IMR-90 (cell line): ENCODE results near the gene FAT2. TPM values are rescaled to one million over a fixed set of nuclear protein-coding genes. Genes with fewer than 3 reads are reported as not detected.

Source experiments
- ATAC-seq: fragments of 200-7000 bp; cut with Tn5 transposase; 2 replicates; pipeline ENCODE4 v1.9.1; 2020; ENCODE audit warnings: low read depth, mild to moderate bottlenecking, moderate library complexity
- BruUV-seq: library from RNA; stranded (reverse); fragments of 400-500 nt; replicated peaks from 2 replicates; lab custom pipeline; 2021; lab: Mats Ljungman, UMichigan
- CTCF ChIA-PET: fragments of 300-600 bp; formaldehyde crosslinking; extraction: SDS; loops from one replicate; lab custom pipeline; 2021; ENCODE audit warnings: antibody characterized with exemption; lab: Yijun Ruan, JAX
- POLR2A ChIA-PET: fragments of 300-600 bp; sonication (Branson Sonifier 250); formaldehyde crosslinking; loops from one replicate; lab custom pipeline; 2022; ENCODE audit warnings: antibody characterized with exemption; ENCODE audit not compliant: unreplicated experiment; lab: Charles Lee
- DNase-seq: peaks from one replicate; pipeline ENCODE4 v3.0.0; 2013
- H2AFZ ChIP-seq: replicated peaks from 2 replicates; pipeline ENCODE3; 2013; ENCODE audit warnings: low read length, mild to moderate bottlenecking; ENCODE audit not compliant: poor library complexity
- H2AK5ac ChIP-seq: 2 replicates; pipeline ENCODE4 v1.6.1; 2013; ENCODE audit warnings: low read depth, low read length, inconsistent platforms
- H2AK9ac ChIP-seq: replicated peaks from 2 replicates; pipeline ENCODE3; 2013; ENCODE audit warnings: mild to moderate bottlenecking, low read depth, low read length, moderate library complexity; ENCODE audit not compliant: poor library complexity
- H2BK120ac ChIP-seq: 2 replicates; pipeline ENCODE4 v1.6.1; 2013; ENCODE audit warnings: low read depth, low read length, inconsistent platforms
- H2BK15ac ChIP-seq: 3 replicates; pipeline ENCODE4 v1.6.1; 2013; ENCODE audit warnings: low read depth, low read length, inconsistent platforms
- H2BK20ac ChIP-seq: 2 replicates; pipeline ENCODE4 v1.6.1; 2013; ENCODE audit warnings: low read depth, mild to moderate bottlenecking, inconsistent platforms, low read length, moderate library complexity
- H2BK5ac ChIP-seq: 2 replicates; pipeline ENCODE4 v1.6.1; 2013; ENCODE audit warnings: mild to moderate bottlenecking, low read depth, low read length, inconsistent platforms; ENCODE audit not compliant: poor library complexity, severe bottlenecking
- H3K14ac ChIP-seq: replicated peaks from 2 replicates; pipeline ENCODE4 v1.6.1; 2013; ENCODE audit warnings: low read depth, low read length, inconsistent platforms
- H3K18ac ChIP-seq: 2 replicates; pipeline ENCODE4 v1.6.1; 2013; ENCODE audit warnings: low read depth, low read length, control low read depth
- H3K23ac ChIP-seq: 2 replicates; pipeline ENCODE4 v1.6.1; 2013; ENCODE audit warnings: low read depth, low read length, inconsistent platforms
- H3K27ac ChIP-seq: 2 replicates; pipeline ENCODE4 v1.5.1; 2013; ENCODE audit warnings: mild to moderate bottlenecking, control low read depth, low read length; ENCODE audit not compliant: insufficient read depth
- H3K27me3 ChIP-seq: 2 replicates; pipeline ENCODE4 v1.6.1; 2013; ENCODE audit warnings: low read length; ENCODE audit not compliant: control insufficient read depth, insufficient read depth
- H3K36me3 ChIP-seq: 2 replicates; pipeline ENCODE4 v1.6.1; 2013; ENCODE audit warnings: low read length, mixed read lengths; ENCODE audit not compliant: control insufficient read depth, insufficient read depth
- H3K4ac ChIP-seq: 2 replicates; pipeline ENCODE4 v1.6.1; 2013; ENCODE audit warnings: low read depth, low read length, inconsistent platforms
- H3K4me1 ChIP-seq: 2 replicates; pipeline ENCODE4 v1.6.1; 2013; ENCODE audit warnings: low read length, mixed read lengths; ENCODE audit not compliant: control insufficient read depth, insufficient read depth
- H3K4me2 ChIP-seq: 2 replicates; pipeline ENCODE4 v1.6.1; 2013; ENCODE audit warnings: low read depth, mild to moderate bottlenecking, control low read depth, low read length, moderate library complexity
- H3K4me3 ChIP-seq: 2 replicates; pipeline ENCODE4 v1.5.1; 2013; ENCODE audit warnings: low read depth, mild to moderate bottlenecking, control low read depth, low read length, moderate library complexity; ENCODE audit not compliant: insufficient read depth
- H3K56ac ChIP-seq: 2 replicates; pipeline ENCODE4 v1.6.1; 2013; ENCODE audit warnings: low read length, inconsistent platforms; ENCODE audit not compliant: insufficient read depth; ENCODE audit errors: extremely low read depth
- H3K79me1 ChIP-seq, 2 experiments: 2 replicates each; pipeline ENCODE4 v1.6.1; 2013; ENCODE audit warnings: low read length in 2 of 2, inconsistent platforms in 1 of 2, low read depth in 1 of 2
- H3K9ac ChIP-seq: 2 replicates; pipeline ENCODE4 v1.6.1; 2013; ENCODE audit warnings: low read depth, low read length, control low read depth
- H3K9me1 ChIP-seq: 2 replicates; pipeline ENCODE4 v1.6.1; 2013; ENCODE audit warnings: low read length, inconsistent platforms; ENCODE audit not compliant: insufficient read depth
- H3K9me3 ChIP-seq: 2 replicates; pipeline ENCODE4 v1.6.1; 2013; ENCODE audit warnings: low read length; ENCODE audit not compliant: control insufficient read depth, insufficient read depth
- H4K20me1 ChIP-seq: 2 replicates; pipeline ENCODE4 v1.6.1; 2013; ENCODE audit warnings: low read length, inconsistent platforms; ENCODE audit not compliant: insufficient read depth
- H4K5ac ChIP-seq: 2 replicates; pipeline ENCODE4 v1.6.1; 2013; ENCODE audit warnings: mild to moderate bottlenecking, low read depth, low read length, control low read depth
- H4K8ac ChIP-seq, 2 experiments: 2 replicates each; pipeline ENCODE4 v1.6.1; 2013; ENCODE audit warnings: low read depth in 2 of 2, low read length in 2 of 2, control low read depth in 1 of 2, inconsistent platforms in 1 of 2
- H4K91ac ChIP-seq: 2 replicates; pipeline ENCODE4 v1.6.1; 2013; ENCODE audit warnings: low read depth, low read length, inconsistent platforms; ENCODE audit not compliant: insufficient read depth
- BHLHE40 ChIP-seq: fragments of 150-350 bp; IDR thresholded peaks from 2 replicates; pipeline ENCODE4 v1.6.1; 2016; ENCODE audit warnings: mild to moderate bottlenecking, low read depth, low read length
- CEBPB ChIP-seq: IDR thresholded peaks from 2 replicates; pipeline ENCODE4 v1.6.1; 2012; ENCODE audit warnings: low read depth, low read length, improper control_type of control experiment
- CHD1 ChIP-seq: IDR thresholded peaks from 2 replicates; pipeline ENCODE4 v1.6.1; 2012; ENCODE audit warnings: low read depth, low read length, improper control_type of control experiment
- FOS ChIP-seq: fragments of 150-350 bp; IDR thresholded peaks from 2 replicates; pipeline ENCODE4 v1.6.1; 2016; ENCODE audit warnings: low read depth, low read length
- MAFK ChIP-seq: IDR thresholded peaks from 2 replicates; pipeline ENCODE4 v1.6.1; 2012; ENCODE audit warnings: low read depth, low read length, improper control_type of control experiment
- MAZ ChIP-seq: IDR thresholded peaks from 2 replicates; pipeline ENCODE4 v1.6.1; 2012; ENCODE audit warnings: low read depth, mild to moderate bottlenecking, low read length, improper control_type of control experiment, moderate library complexity, borderline replicate concordance
- MXI1 ChIP-seq: IDR thresholded peaks from 2 replicates; pipeline ENCODE4 v1.6.1; 2012; ENCODE audit warnings: low read depth, mild to moderate bottlenecking, low read length, moderate library complexity, borderline replicate concordance
- NFE2L2 ChIP-seq: fragments of 150-350 bp; IDR thresholded peaks from 2 replicates; pipeline ENCODE4 v1.6.1; 2016; ENCODE audit warnings: low read depth, mild to moderate bottlenecking, low read length
- POLR2A ChIP-seq: IDR thresholded peaks from 2 replicates; pipeline ENCODE4 v1.6.1; 2012; ENCODE audit warnings: mild to moderate bottlenecking, low read depth, low read length
- RAD21 ChIP-seq: IDR thresholded peaks from 2 replicates; pipeline ENCODE4 v1.6.1; 2012; ENCODE audit warnings: low read length, improper control_type of control experiment
- RFX5 ChIP-seq: IDR thresholded peaks from 2 replicates; pipeline ENCODE4 v1.8.0; 2012; ENCODE audit warnings: low read depth, mild to moderate bottlenecking, low read length, moderate library complexity
- SMC3 ChIP-seq: fragments of 150-350 bp; IDR thresholded peaks from 2 replicates; pipeline ENCODE4 v1.6.1; 2016; ENCODE audit warnings: low read depth, mild to moderate bottlenecking, antibody characterized with exemption, low read length, moderate library complexity
- WGBS, 2 experiments: methylation state at CpG; one replicate each; pipeline versions ENCODE4 v1.1.5 to v1.1.7; 2013; ENCODE audit warnings: missing lambda C conversion rate in 2 of 2; ENCODE audit not compliant: insufficient read length in 1 of 2; ENCODE audit errors: extremely low coverage in 2 of 2; 5-methylcytosine and 5-hydroxymethylcytosine counted together
- dilution Hi-C: fragments of 300-500 bp; cut with HindIII; formaldehyde crosslinking; loops from one replicate; pipeline ENCODE4 v1.14.3; 2018; ENCODE audit warnings: low sequenced_read_pairs; ENCODE audit not compliant: unreplicated experiment
- in situ Hi-C: fragments of 300-500 bp; cut with MboI; formaldehyde crosslinking; loops from 3 replicates; pipeline ENCODE4 v1.14.3; 2019; ENCODE audit warnings: low sequenced_read_pairs, inconsistent platforms, mixed read lengths
- intact Hi-C: fragments of 100-400 bp; cut with micrococcal nuclease; formaldehyde crosslinking; loops from 2 replicates; pipeline ENCODE4 v1.10.0; 2022
- polyA plus RNA-seq, 3 experiments: library from polyadenylated mRNA; depleted of rRNA; stranded (reverse); fragments of >200 nt; gene quantifications; 2 replicates each; pipeline ENCODE4 v1.2.3, GENCODE V29; 2012; ENCODE audit warnings: low replicate concordance in 1 of 3
- total RNA-seq: library from RNA; depleted of rRNA; stranded (reverse); fragments of >200 nt; gene quantifications from 2 replicates; pipeline ENCODE4 v1.2.3, GENCODE V29; 2012
- TF ChIP-seq, protein P1 (sequence below): conservative IDR thresholded peaks from 2 replicates; pipeline ENCODE4 v1.5.1; 2012; ENCODE audit warnings: mild to moderate bottlenecking, low read depth, low read length, improper control_type of control experiment

FAT2 gene
- total and polyA plus RNA-seq, 2 of the 4 experiments (the other 2 are of a cell fraction), result under 0.01 to 0.03 TPM

DNA sequence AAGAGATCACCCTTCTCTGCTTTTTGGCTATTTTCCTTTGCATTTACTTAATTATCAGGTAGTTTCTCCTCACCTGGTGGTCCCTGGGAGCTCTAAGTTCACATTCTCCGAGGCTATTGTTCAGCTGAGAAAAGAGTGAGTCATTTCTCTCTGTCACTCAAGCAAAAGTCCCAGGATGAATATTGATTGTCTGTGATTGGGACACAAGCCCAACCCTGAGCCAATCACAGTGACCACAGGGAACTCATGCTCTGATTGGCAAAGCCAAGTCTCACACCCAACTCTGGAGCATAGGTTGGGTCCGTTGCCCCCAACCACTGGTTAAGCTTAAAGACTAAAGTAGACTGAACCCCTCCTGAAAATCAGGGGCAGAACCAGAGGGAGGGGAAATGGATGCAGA is 27.8 kb upstream of the FAT2 start:
- no peaks in the 10 kb centered on the region for H3K79me1 ChIP-seq
- intact Hi-C loops (no loop called here), in situ Hi-C loops (no loop called here), dilution Hi-C loops (no loop called here)
- H3K4me3 ChIP-seq, result no peak overlapping the region
- ATAC-seq (no peak), DNase-seq (no peak)
- POLR2A ChIA-PET, result no interaction called here
- BruUV-seq, result no TSS peak
- no peak overlapping the region for H3K4ac ChIP-seq
- H3K36me3 ChIP-seq, result no peaks in the 10 kb centered on the region
- H3K27me3 ChIP-seq, result peaks cover 31% of the 10 kb centered on the region
- 0 out of 2 replicates have a peak, but pooled peaks cover 1% of the 10 kb centered on the region for H3K9me3 ChIP-seq
- H2AFZ ChIP-seq, result no peak overlapping the region
- no CpG with 5 or more reads among the region's 2 CpGs for WGBS, 2 experiments
- no peak overlapping the region for H2BK5ac ChIP-seq
- H4K8ac ChIP-seq, result no peak overlapping the region
- H4K5ac ChIP-seq, result no peak overlapping the region
- no peak overlapping the region for H3K14ac ChIP-seq
- no peak overlapping the region for H2AK9ac ChIP-seq
- H3K56ac ChIP-seq, result no peak overlapping the region
- H3K9me1 ChIP-seq, result no peaks in the 10 kb centered on the region
- H4K20me1 ChIP-seq, result no peaks in the 10 kb centered on the region
- no peak overlapping the region for H3K9ac ChIP-seq
- H2BK120ac ChIP-seq, result no peak overlapping the region
- no peak overlapping the region for H4K91ac ChIP-seq
- CTCF ChIA-PET, result no interaction called here
- H2BK20ac ChIP-seq, result no peak overlapping the region
- H3K23ac ChIP-seq, result no peak overlapping the region
- no peak overlapping the region for H3K18ac ChIP-seq
- no peak overlapping the region for H2BK15ac ChIP-seq
- H3K4me1 ChIP-seq, result no peaks in the 10 kb centered on the region
- no peak overlapping the region for H2AK5ac ChIP-seq
- no peak overlapping the region for H3K4me2 ChIP-seq
- no peak overlapping the region for H3K27ac ChIP-seq
- TF ChIP-seq CEBPB, result no peak
- no peak for TF ChIP-seq NFE2L2
- no peak for TF ChIP-seq MXI1
- TF ChIP-seq RFX5, result no peak
- TF ChIP-seq CHD1, result no peak
- no peak for TF ChIP-seq SMC3
- no peak for TF ChIP-seq RAD21
- TF ChIP-seq BHLHE40, result no peak
- no peak for TF ChIP-seq FOS
- TF ChIP-seq, protein P1, sequence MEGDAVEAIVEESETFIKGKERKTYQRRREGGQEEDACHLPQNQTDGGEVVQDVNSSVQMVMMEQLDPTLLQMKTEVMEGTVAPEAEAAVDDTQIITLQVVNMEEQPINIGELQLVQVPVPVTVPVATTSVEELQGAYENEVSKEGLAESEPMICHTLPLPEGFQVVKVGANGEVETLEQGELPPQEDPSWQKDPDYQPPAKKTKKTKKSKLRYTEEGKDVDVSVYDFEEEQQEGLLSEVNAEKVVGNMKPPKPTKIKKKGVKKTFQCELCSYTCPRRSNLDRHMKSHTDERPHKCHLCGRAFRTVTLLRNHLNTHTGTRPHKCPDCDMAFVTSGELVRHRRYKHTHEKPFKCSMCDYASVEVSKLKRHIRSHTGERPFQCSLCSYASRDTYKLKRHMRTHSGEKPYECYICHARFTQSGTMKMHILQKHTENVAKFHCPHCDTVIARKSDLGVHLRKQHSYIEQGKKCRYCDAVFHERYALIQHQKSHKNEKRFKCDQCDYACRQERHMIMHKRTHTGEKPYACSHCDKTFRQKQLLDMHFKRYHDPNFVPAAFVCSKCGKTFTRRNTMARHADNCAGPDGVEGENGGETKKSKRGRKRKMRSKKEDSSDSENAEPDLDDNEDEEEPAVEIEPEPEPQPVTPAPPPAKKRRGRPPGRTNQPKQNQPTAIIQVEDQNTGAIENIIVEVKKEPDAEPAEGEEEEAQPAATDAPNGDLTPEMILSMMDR, result no peak
- TF ChIP-seq MAFK, result no peak
- no peak for TF ChIP-seq POLR2A
- no peak for TF ChIP-seq MAZ
